ENCODE data around the gene RANBP1.

- TF ChIP-seq CTCF (conservative IDR thresholded peaks at IDR 0.05; ENCODE audit: low read length) (no peak), EZH2phosphoT487 (IDR thresholded peaks at IDR 0.05; ENCODE audit: borderline replicate concordance, low read depth, low read length) (no peak)
Observed at GRCh38 chr22:20090730-20091240, 25.1 kb upstream of the RANBP1 start.

Data from OCI-LY7 (cell line).